Muscle of back (tissue), 11 donors: Measurements from ENCODE around the gene EPHB2. TPM values are rescaled to one million over a fixed set of nuclear protein-coding genes. Genes with fewer than 3 reads are reported as not detected.

Source experiments
- DNase-seq, 3 donors: peaks; one replicate each; pipeline versions ENCODE4 v3.0.0 to v3.0.0-alpha.2; 2013
- polyA plus RNA-seq, 10 donors: library from polyadenylated mRNA; unstranded; fragments of 120-200 nt; gene quantifications; one replicate each; pipeline ENCODE4 v1.2.1, GENCODE V29; 2013; ENCODE audit not compliant: insufficient read length in 10 of 10

The EPHB2 gene
- polyA plus RNA-seq, 10 donors: 15.9 to 26.2 (median 22.5) TPM

DNA sequence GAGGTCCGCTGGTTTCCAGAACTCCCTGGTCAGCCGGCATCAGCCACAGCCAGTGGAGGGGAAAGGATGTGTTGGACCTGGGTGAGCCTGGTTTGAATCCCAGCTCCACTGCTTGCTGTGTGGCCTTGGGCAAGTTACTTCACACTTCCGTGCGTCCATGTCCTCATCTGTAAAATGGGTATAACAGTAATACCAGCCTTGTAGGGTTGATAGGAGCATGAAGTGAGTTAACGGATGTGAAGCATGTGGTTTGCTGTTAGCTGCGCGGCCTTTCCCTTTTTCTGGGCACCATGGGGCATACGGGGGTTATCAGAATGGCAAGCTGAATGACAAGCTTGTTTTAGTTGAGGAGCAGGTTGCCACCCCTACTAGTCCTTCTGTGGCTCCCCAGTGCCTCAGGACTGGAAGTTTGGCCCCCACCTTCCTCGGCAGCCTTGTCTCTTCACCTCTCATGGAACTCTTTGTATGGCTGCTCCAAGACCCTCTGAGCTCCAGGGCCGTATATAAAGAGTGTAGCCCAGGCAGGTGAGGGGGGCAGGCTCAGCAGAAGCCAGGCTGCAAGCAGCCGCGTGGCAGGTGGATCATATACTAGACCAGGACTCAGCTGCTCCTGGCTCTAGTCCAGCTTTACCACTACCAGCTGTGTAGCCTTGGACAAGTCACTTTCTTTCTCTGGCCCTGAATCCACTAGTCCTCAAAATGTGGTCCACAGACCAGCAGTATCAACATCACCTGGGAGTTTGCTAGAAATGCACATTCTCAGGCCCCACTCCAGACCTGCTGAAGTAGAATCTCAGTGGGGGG lies 166.7 kb downstream of the EPHB2 start:
- no peak for DNase-seq

- DNase-seq: no peak
Measured at GRCh38 chr1:22877980-22878379, 167.3 kb downstream of the EPHB2 start.

DNA sequence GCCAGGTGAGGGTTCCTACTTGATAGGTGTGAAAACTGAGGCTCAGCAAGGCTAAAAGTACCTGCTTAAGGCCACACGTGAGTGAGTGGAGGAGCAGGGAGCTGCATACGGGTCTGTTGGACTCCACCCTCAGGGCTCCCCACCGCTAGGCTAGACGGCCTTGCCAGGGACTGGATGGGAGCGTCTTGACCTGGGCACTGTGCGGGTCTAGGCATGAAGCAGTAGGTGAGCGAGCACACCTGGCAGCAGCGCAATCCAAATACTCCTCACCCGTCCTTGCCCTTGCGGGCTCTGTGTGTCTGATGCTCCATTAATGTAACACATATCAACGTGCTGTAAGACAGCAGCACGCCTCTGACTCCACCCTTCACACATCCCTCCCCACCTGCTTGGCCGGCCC lies 168.0 kb downstream of the EPHB2 start:
- DNase-seq: no peak

- no peak for DNase-seq
Measured at GRCh38 chr1:22879445-22879844, 168.8 kb downstream of the EPHB2 start.

GRCh38 chr1:22880174-22880601 lies 169.5 kb downstream of the EPHB2 start:
- no peak for DNase-seq

DNA sequence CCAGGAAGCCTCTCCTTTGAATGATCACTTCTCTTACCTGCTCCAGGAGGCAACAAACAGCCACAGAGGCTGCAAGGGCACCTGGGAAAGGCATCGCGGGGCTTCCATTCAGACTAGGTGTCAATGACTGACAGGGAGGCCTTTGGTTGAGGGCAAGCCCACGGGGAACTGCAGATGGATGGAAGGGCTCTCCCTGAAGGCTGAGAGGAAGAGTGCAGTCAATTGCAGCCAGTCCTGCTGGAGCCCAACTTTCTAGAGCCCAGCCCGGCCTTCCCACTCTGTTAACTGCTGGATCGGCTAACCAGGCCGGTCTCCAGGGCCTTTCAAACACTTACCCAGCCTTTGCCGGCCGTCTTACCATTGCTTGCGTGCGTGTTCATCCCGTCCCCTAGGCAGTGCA lies 172.8 kb downstream of the EPHB2 start:
- no peak for DNase-seq

DNA sequence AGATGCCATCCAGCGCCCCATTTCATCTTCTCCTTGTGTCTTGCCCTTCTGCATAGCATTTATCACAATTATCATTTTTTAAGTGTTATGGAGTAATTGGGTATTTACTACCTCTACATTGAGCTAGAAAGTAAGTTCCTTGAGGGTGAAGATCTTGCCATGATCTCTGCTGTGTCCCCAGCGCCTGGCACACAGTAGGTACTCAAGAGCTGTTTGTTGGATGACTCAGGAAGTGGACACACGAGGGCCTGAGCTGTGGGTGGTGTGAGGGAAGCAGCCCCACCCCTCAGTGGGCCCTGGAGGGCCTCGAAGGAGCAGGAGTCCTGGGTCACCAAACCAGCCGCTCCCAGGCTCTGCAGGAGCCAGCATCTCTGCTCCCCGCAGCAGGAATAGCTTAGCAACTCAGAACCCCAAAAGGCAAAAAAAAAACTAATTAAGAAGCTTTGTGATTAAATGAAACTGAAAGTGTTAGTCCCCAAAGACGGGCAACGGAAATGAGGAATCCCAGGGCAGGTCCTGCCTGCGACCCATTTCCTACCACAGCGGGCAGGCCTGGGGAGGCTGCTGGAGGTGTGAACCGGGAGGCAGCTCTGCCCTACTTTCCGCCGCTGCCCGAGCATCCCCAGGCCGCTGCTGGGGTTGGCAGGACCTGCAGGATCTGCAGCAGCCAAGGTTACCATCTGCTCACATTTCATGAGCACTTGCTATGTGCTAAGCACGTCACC lies 174.3 kb downstream of the EPHB2 start:
- no peak for DNase-seq

GRCh38 chr1:22886211-22886610 lies 175.6 kb downstream of the EPHB2 start:
- peak in 2 of 3 donors; percentile 45 to 83 for DNase-seq

DNA sequence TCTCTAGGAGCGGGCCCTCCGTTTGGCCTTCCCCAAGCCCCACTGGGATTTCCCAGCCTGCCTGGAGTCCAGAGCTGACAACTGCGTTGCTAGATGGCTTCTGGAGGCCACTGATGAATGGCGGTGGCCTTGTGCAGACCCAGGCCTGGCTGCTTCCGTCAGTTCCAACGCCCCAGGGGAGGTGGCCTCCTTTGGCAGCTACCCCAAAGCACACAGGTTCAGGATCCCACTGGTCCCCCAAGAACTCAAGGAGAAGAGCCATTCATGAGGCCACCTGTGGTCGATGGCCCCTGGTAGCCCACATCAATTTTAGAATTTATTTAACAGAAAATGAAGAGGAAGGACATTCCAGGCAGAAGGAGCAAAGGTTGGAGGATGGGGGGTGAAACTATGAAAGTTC lies 176.9 kb downstream of the EPHB2 start:
- no peak for DNase-seq

DNA sequence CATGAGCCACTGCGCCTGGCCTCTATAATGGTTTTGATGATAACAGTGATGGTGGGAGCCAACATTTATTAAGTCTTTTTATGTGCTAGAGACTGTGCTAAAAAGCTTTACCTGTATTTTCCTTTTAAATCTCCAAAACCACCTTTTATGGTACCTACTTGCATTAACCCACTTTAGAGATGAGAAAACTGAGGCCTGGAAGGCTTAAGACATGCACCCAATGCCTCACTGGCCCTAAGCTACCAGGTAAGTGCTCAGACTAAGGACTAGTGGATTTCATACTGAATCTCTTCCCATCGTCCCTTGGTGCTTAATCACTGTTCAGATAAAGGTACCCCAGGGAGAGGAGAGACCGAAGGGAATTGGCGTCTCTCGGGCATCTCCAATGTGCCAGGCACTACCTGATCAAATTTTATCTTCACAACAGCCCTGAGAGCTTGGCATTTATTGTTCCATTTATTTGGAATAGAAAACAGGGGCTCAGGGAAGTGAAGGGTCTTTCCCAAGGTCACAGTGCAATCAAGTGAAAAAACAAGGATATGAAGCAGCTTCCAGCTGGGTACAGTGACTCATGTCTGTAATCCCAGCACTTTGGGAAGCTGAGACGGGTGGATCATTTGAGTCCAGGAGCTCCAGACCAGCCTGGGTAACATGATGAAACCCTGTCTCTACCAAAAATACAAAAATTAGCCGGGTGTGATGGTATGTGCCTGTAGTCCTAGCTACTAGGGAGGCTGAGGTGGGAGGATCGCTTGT lies 177.9 kb downstream of the EPHB2 start:
- no peak for DNase-seq

DNA sequence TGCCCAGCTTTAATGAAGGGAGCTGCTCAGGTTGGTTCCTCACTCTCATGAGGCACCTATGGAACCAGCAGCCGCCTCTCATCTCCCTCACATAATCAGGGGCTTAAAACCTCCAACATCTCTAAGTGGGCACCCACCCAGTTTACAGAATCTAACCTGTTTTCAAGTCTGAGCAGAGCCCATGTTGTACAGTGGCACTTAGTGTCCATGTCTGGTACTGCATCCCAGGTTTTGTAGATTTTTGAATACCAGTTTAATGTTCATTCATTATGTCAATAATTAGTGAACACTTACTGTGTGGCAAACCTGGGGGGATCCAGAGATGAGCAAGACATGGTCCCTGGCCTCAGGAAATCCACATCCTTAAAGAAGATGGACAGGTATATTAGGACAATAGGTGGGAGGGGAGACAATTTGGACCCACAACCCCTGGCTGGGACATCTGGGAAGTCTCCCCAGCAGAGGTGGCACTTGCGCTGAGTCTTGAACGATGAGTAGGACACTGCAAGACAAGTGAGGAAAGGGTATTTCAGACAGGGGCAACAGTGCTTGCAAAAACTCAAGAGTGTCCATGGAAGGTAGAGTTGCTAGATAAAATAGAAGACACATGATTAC lies 178.7 kb downstream of the EPHB2 start:
- DNase-seq: peak in 1 of 3 donors; percentile 62

DNA sequence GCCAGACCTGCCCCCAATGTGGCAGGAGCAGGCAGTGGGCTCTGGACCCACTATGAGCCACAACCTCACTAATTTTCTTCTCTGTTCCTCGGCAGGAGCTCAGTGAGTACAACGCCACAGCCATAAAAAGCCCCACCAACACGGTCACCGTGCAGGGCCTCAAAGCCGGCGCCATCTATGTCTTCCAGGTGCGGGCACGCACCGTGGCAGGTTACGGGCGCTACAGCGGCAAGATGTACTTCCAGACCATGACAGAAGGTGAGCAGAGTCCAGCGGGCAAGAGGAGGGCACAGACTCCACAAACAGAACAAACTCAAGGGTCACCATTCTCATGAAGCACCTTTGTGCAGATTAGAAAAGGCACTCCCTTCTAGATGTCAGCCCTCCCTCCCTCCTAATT lies 182.2 kb downstream of the EPHB2 start:
- DNase-seq: no peak

DNA sequence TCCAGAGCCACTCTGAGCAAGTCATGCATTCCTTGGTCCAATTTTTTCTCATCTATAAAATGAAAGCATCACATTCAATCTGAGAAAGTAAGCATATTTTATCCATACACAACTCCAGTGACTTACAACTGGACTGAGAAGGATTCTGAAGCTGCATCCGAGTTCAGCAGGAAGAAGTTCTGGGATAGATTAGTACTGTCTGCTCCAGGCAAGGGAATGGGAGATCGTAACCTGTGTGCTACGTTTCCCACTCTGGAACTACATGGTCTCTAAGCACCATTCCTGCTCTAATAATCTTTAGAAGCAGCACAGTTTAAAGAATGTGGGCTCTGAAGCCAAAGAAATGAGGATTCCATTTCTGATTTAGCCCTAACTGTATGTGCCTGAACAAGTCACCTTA lies 182.7 kb downstream of the EPHB2 start:
- no peak for DNase-seq

DNA sequence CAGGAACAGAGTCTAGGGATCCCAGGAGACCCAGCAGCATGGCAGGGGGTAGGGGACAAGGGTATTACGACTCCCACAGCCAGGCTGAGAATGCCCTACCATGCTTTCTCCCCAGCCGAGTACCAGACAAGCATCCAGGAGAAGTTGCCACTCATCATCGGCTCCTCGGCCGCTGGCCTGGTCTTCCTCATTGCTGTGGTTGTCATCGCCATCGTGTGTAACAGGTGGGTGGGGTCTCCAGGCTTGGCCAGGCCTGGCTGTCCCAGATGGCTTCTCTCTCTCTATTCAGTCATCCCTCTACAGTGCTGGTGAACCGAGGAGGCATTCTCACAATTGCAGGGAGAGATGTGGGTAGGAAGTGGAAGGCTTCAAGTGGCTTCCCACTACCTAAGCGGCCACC lies 184.7 kb downstream of the EPHB2 start:
- DNase-seq: no peak

DNA sequence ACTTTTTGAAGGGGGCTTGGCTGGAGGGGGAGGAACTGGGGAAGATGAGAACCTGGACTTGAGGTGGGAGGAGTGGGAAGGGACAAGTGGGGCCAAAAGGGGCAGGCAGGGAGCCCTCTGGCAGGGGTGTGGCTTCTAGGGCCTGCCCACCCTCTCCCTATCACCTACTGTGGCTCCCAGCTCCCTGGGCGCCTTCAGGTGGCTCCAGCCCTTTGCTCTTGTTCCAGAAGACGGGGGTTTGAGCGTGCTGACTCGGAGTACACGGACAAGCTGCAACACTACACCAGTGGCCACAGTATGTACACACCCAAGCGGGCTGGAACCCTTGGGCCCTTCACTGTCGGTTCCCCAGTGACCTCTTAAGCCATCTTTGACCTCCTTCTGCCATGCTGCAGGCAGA lies 185.5 kb downstream of the EPHB2 start:
- no peak for DNase-seq

DNA sequence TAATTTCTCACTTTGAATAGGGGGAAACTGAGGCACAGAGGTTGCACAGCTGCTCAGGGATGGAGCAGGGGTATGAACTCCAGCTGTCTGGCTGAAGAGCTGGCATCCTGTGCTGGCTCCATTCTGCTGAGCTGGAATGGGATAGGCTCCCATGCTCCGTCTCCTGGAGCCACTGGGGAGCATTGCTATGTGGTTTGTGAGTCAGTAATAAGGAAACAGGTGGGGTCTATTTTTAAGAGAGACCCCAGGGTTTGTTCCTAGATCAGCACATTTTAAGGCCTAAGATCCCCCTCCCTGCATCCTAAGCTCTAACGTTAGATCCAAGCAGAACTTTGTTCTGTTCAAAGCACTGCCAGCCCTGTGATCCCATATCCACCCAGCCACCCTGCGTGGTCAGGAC lies 189.8 kb downstream of the EPHB2 start:
- DNase-seq: no peak

GRCh38 chr1:22903113-22903512 lies 192.5 kb downstream of the EPHB2 start:
- no peak for DNase-seq

DNA sequence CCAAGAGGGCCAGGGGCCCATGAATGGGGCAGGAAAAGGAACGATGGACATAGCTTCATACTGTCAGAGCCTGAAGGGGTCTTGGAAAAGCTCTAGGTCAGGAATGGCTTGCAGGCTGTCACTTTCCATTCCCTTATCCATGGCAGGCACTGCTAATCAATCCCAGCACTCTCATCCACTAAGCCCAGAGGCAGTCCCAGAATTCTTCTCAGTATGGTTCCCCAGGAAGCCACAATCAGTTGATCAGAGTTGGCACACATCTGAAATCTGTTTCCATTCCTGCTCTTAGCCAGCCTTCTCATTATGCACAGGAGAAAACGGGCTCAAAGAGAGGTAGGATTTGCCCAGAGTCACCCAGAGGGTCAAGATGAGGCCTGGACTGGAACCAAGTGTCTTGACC lies 196.3 kb downstream of the EPHB2 start:
- DNase-seq: no peak

GRCh38 chr1:22907528-22907927 lies 196.9 kb downstream of the EPHB2 start:
- no peak for DNase-seq

DNA sequence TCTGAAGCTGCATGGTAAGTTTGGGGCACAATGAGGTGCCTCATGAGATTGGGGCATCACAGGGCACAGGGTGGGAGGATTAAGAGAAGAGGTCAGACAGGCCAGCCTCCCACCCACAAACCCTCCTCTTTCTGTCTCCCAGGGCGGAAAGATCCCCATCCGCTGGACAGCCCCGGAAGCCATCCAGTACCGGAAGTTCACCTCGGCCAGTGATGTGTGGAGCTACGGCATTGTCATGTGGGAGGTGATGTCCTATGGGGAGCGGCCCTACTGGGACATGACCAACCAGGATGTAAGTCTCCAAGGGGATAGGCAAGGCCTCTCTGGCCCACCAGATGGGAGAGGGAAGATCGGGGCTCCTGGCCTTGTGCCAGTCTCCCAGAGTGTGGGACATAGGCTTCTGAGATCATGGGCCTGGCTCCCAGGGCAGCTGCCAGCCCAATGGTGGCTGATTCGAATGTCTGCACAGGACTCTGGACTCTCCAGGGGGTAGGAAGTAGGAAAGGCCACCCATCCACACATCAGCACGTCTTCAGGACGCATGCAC lies 198.3 kb downstream of the EPHB2 start:
- DNase-seq: no peak

- no peak for DNase-seq
Measured at GRCh38 chr1:22910286-22910685, 199.6 kb downstream of the EPHB2 start.
